CD4-positive, alpha-beta T cell treated with Interferon alpha-2 for 1 hour (primary cell): ENCODE results near the gene HPCAL4.

Experiments used
- DNase-seq, 2 donors: peaks; one replicate each; pipeline ENCODE4 v3.0.0-alpha.2; 2020 to 2022

Gene HPCAL4

DNA sequence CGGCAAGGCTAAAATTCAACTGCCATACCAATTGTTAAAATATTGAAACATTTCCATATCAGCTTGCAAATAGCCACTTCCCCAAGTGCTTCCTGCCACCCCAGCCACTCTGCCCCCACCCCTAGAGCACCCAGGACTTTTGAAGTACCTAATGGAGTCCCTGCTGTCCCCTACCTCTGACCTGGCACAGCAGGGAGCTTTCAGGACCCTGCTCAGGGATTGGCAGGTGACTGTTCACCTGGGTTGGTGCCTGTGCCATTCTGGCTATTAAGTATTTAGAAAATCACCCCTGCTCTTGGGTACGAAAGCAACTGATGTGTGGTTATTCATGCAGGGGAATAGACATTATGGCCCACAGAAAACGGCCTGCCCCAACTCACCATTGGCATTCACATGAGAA lies 9.1 kb upstream of the HPCAL4 start:
- DNase-seq: no peak

GRCh38 chr1:39699419-39699818 lies 8.2 kb upstream of the HPCAL4 start:
- no peak for DNase-seq

DNA sequence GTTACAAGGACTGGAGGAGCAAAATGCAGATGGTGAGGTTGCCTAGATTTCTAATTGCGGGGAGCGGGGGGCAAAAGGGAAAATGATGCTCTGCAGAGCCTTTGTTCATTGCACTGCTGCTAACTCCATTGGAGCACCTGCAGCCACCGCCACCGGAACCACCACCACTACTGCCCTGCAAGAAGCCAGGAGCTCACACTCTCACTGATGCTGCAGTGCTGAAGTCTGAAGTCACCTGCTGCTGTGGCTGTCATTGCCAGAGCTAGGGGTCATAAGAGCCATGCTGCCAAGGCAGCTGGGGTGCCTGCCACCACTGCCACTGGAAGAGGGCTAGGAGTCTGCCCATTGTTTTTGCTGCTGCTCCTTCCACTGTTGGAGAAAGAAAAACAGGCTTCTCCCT lies 7.3 kb upstream of the HPCAL4 start:
- no peak for DNase-seq

DNA sequence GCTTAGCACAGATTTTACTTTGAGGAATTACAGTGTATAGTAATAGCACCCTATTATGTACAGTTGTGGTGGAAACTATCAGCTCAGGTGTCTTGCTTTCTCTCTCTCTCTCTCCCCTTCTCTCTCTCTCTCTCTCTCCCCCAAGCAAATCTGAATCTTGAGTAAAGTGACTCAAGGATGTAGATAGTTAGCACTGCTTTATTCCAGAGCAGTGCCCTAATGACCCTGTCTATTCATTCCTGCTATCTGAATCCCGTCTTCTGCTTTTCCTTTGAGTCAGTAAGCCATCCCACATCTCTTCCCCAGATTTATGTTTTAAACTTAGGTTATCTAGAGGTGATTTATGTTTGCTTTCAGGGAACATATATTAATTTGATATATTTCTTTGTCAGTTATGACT lies 5.2 kb upstream of the HPCAL4 start:
- DNase-seq: no peak

- no peak for DNase-seq
Measured at GRCh38 chr1:39695016-39695415, 3.8 kb upstream of the HPCAL4 start.

DNA sequence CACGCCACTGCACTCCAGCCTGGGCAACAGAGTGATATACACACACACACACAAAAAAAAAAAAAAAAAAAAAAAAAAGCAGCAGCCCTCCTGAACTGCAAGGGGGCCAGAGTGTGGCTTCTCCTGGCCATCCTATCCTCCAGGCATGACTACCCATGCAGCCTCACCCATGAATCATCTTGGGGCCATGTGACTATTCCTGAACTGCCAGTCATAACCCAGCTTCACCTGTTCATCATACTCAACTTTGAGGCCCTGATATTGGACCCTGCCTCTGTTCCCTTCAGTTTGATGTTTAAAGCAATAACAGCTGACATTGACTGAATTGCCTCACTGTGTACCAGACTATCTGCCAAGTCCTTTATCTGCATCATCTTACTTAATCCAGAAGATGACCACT lies 2.8 kb upstream of the HPCAL4 start:
- DNase-seq: no peak

- DNase-seq: peak in 1 of 2 donors; percentile 50
Measured at GRCh38 chr1:39692152-39693074, 1.2 kb upstream of the HPCAL4 start.

DNA sequence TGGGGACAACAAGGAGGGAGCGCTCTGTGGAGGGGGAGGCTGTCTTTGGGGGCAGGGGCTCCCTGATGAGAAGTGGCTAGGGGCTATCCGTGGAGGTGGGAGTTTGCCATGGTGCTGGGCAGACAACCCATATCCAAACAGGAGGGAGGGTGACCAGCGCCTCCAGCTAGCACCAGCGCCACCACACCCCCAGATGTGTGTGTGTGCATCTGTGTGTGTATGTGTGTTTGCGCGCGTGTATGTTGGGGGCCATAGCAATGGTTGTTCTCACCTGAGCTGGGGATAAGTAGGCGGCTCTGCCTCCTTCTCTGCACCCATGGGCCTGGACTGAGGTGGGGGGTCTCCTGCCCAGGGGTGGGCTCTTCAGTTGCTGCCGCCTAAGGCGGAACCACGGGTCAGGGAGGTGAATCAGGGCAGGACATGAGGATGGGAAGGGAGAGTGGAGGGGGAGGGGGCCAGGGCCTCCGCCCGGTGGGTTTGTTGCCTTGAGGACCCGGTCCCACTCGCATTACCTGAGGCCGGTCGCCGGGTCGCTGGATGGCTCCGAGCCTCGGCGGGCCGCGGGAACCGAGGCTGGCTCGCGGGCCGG lies 345 bp downstream of the HPCAL4 start:
- DNase-seq: no peak

GRCh38 chr1:39690225-39690624 lies 1.0 kb downstream of the HPCAL4 start:
- no peak for DNase-seq

DNA sequence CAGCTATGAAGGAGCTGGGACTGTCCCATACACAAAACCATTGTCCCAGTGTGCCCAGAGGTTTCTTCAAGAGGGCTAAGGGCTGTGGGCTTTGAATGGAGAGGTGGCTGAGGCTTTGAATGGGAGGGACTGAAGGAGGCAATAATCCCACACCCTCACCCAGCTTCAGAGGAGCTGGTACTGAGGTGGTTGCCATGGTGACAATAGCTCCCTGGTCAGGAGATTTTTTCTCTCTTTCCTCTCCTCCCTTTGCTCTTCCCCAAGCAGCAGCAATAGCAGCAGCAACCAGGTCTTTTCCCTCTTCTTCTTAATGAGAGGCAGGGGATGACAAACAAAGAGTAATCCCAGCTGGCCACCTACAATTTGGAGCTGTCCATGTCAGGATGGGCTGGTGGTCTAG lies 1.6 kb downstream of the HPCAL4 start:
- DNase-seq: no peak

DNA sequence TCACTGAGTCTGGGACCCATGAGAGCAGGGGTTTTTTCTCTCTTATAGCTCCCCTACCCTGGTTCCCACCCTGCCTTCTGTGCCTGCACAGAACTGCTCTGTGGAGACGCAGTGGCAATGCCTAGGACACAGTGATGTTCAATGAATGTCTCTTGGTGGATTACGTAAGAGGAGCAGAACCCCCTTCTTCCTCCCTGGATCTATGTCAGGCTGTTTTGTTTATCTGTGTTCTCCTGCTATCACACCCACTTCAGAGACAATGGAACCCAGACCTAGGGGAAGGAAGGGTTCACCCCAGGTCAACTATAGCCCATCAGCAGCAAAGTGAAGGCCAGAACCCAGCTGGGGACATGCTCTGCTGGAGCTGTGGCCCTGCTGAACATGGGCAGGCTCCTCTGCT lies 2.0 kb downstream of the HPCAL4 start:
- DNase-seq: no peak

DNA sequence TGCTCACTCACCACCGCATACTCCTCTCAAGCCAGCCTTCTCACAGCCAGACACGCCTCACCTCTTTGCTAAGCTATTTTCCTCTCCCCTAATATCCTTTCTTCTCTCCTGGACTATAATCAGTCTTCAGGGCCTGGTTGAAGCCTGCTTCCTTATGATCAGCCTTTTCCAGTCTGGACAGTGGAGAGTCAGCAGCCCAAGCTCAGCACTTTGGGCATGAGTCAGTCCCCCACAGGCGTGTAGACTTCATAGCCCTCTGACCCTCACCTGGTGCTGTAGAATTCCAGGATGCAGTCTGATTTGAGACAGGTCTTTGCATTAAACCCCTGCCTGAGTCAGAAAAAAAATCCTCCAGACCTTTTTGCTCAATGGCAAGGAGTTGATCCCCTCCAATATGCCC lies 2.5 kb downstream of the HPCAL4 start:
- no peak for DNase-seq

GRCh38 chr1:39687243-39687642 lies 4.0 kb downstream of the HPCAL4 start:
- no peak for DNase-seq

DNA sequence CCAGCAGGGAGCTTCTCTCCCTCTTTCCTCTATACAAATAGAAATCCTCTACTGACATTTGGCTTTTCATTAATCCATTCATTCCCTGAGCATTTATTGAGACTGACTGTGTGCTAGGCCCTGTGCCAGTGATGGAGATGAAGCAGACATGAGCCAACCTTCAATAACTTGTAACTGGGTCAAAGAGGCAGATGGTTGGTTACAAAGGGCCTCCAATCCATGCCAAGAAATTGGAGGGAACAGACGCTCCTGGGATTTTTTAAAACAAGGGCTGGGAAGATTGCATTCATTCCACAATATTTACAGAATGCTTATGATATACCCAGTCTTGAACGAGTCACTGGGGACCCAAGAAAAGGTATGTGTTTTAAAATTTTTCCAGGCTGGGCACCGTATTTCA lies 6.2 kb downstream of the HPCAL4 start:
- no peak for DNase-seq

DNA sequence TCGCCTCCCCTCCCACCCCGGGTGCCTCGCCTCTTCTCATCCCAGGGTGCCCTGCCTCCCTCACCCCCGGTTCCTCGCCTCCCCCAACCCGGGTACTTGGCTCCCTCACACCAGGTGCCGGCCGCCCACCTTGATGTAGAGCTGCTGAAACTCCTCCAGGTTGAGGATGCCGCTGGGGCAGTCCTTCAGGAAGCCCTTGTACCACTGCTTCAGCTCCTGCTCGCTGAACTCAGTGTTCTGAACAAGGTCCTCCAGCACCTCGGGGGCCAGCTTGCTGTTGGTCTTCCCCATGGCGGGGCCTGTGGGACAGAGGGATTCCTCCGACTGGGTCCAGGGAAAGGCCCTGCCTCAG lies 6.9 kb downstream of the HPCAL4 start:
- DNase-seq: no peak

- peak; percentile 50 to 80 for DNase-seq
Measured at GRCh38 chr1:39683591-39684312, 7.5 kb downstream of the HPCAL4 start.

DNA sequence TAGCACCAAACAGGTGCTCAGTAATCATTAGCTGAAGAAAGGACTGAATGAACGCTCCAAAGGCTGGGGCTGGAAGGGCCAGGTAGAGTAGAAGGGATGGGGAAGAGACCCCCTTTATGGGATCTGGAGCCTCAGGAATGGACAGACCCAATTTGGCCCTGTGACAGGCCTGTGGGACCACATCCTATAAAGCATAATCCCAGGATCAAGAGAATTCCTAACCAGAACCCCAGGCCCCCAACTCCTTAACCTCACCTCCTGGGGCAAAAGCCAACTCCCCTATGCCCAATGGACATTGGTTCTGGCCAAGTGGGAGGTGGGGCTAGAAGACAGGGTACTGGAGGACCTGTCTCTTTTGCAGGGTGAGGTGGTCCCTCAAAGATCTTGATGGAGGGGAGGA lies 9.2 kb downstream of the HPCAL4 start:
- no peak for DNase-seq

- DNase-seq: no peak
Measured at GRCh38 chr1:39681294-39681693, 9.9 kb downstream of the HPCAL4 start.

DNA sequence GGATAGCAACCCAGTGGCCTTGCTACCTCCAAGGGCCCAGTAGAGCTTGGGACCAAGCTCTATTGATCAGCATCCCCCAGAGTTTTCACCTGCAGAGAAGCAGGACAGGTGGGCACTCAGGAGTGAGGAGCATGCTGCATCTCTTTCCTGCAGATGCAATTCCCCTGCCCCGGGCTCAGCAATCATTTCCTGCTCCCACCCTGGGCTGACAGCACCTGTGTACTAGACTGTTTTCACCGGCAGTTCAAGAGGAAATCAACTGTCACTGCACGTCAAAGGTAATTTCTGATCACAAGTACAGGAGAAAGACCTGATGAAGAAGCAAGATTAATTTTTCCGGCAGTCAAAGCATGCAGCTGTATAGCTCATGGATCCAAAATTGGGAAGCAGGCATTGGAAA lies 10.5 kb downstream of the HPCAL4 start:
- no peak for DNase-seq

DNA sequence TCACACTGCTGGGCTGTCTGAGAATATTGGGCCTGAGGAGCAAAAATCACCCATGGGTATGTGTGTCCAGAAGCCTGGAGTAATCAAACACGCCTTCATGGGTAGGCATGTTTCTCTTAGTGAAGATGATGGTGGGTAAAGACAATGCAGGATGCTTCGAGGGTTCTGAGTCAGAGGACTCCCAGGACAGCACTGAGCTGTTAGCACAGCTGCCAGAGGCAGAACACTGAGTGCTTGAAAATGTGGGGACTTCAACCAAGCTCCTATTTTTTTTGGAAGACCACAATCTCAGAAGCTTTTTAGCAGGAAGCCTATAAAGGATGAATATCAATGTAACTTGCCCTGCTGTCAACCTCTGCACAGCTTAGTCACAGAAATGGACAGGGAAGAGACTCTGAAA lies 11.4 kb downstream of the HPCAL4 start:
- DNase-seq: no peak

DNA sequence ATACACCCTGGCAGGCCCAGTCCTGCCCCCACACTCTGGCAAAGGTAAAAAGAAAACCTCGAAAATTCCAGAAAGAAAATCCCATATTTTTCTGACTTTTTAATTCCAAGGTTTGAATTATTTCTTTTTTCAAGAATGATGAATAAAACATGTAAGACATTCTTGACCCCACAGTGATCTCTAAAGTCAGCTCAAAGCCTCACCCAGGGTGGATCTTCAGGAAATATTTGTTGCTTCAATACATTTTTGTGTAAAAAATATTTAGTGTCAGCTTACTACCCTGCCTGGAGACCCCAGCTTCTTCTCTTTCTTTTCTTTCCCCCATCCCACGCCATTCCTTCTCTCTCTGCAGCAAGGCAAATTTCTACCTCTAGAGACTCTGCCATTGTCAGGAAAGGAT lies 12.3 kb downstream of the HPCAL4 start:
- DNase-seq: no peak

- no peak for DNase-seq
Measured at GRCh38 chr1:39677645-39678044, 13.6 kb downstream of the HPCAL4 start.

- no peak for DNase-seq
Measured at GRCh38 chr1:39676948-39677548, 14.2 kb downstream of the HPCAL4 start.

DNA sequence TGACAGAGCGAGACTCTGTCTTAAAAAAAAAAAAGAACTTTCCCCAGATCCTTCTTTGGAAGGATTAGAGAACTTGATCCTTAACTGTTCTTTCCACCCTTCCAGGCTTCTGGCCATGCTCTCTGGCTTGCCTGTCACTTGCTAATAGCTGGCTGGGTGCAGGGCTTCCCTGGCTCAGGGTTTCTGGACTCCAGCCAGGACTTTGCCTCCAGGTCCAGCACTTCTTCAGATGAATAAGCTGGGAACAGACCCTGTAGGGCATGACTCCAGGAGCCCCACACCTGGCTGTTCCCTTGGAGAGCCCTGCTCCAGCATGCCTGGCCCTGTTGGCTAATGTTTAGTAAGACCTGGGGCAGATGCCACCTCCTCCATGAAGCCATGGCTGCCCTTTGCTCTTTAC lies 16.0 kb downstream of the HPCAL4 start:
- no peak for DNase-seq
